Measurements from ENCODE around the gene PHLPP2.

- TF ChIP-seq POLR2A (IDR thresholded peaks at IDR 0.05) (no peak), CTCF (IDR thresholded peaks at IDR 0.05) (no peak)
Measured at GRCh38 chr16:71635632-71636031, 88.9 kb downstream of the PHLPP2 start.
